MM.1S (cell line): ENCODE measurements around the gene ACTR2.
A peak's percentile ranks its signal among the peaks of the same experiment; 100 is the strongest.
"Not testable (repeated sequence)": the region's sequence is repeated elsewhere in the genome, so short reads cannot be mapped to it uniquely, and the experiment has no call there.

Experiments used
- DNase-seq: peaks from one replicate; pipeline ENCODE4 v3.0.0-alpha.2; 2015
- H2AFZ ChIP-seq: fragments of 300-600 bp; sonication (generic); 2 replicates; pipeline ENCODE4 v1.6.0; 2016; ENCODE audit warnings: antibody characterized with exemption, low read length
- H3F3A ChIP-seq: fragments of 300-600 bp; sonication (generic); 2 replicates; pipeline ENCODE4 v1.6.1; 2016; ENCODE audit warnings: mild to moderate bottlenecking, antibody characterized with exemption, low read length, moderate library complexity, mixed read lengths; ENCODE audit not compliant: insufficient read depth
- H3K27ac ChIP-seq: fragments of 300-600 bp; sonication (generic); 2 replicates; pipeline ENCODE4 v1.5.1; 2016; ENCODE audit warnings: mild to moderate bottlenecking, low read length
- H3K27me3 ChIP-seq: fragments of 300-600 bp; sonication (generic); replicated peaks from 2 replicates; pipeline ENCODE4 v1.6.0; 2016; ENCODE audit warnings: low read length; ENCODE audit not compliant: insufficient read depth
- H3K36me3 ChIP-seq: fragments of 300-600 bp; sonication (generic); replicated peaks from 2 replicates; pipeline ENCODE4 v1.6.1; 2016; ENCODE audit warnings: mild to moderate bottlenecking, low read length, mixed read lengths; ENCODE audit not compliant: insufficient read depth
- H3K4me1 ChIP-seq: fragments of 300-600 bp; sonication (generic); 2 replicates; pipeline ENCODE4 v1.6.1; 2016; ENCODE audit warnings: low read length, mixed read lengths
- H3K4me2 ChIP-seq: fragments of 300-600 bp; sonication (generic); 2 replicates; pipeline ENCODE4 v1.6.0; 2016; ENCODE audit warnings: low read depth, low read length
- H3K4me3 ChIP-seq: fragments of 300-600 bp; sonication (generic); 2 replicates; pipeline ENCODE4 v1.5.1; 2016; ENCODE audit warnings: low read length, mixed read lengths
- H3K79me2 ChIP-seq: fragments of 300-600 bp; sonication (generic); 2 replicates; pipeline ENCODE4 v1.6.1; 2016; ENCODE audit warnings: mixed run types, low read length, mixed read lengths
- H3K9ac ChIP-seq: fragments of 300-600 bp; sonication (generic); 2 replicates; pipeline ENCODE4 v1.6.1; 2016; ENCODE audit warnings: low read length, mixed read lengths
- H3K9me2 ChIP-seq: fragments of 300-600 bp; sonication (generic); replicated peaks from 2 replicates; pipeline ENCODE4 v1.6.1; 2016; ENCODE audit warnings: mild to moderate bottlenecking, low read length, mixed read lengths; ENCODE audit not compliant: insufficient read depth
- H3K9me3 ChIP-seq: fragments of 300-600 bp; sonication (generic); replicated peaks from 2 replicates; pipeline ENCODE4 v1.6.1; 2016; ENCODE audit warnings: mild to moderate bottlenecking, low read length, mixed read lengths; ENCODE audit not compliant: insufficient read depth
- H4K20me1 ChIP-seq: fragments of 300-600 bp; sonication (generic); 2 replicates; pipeline ENCODE4 v1.6.1; 2016; ENCODE audit warnings: mild to moderate bottlenecking, low read length, moderate library complexity, mixed read lengths; ENCODE audit not compliant: insufficient read depth
- EZH2 ChIP-seq: fragments of 300-600 bp; sonication (generic); optimal IDR thresholded peaks from 2 replicates; pipeline ENCODE3; 2017; ENCODE audit warnings: low read depth, mild to moderate bottlenecking, antibody characterized with exemption, low read length, mixed read lengths
- EZH2phosphoT487 ChIP-seq: fragments of 300-600 bp; sonication (generic); IDR thresholded peaks from 2 replicates; pipeline ENCODE4 v1.6.1; 2018; ENCODE audit warnings: antibody characterized with exemption, low read length
- TF ChIP-seq, protein P1 (sequence below): fragments of 300-600 bp; sonication (generic); IDR thresholded peaks from 2 replicates; pipeline ENCODE4 v1.5.1; 2016; ENCODE audit warnings: antibody characterized with exemption, low read length, mixed read lengths

The ACTR2 gene

DNA sequence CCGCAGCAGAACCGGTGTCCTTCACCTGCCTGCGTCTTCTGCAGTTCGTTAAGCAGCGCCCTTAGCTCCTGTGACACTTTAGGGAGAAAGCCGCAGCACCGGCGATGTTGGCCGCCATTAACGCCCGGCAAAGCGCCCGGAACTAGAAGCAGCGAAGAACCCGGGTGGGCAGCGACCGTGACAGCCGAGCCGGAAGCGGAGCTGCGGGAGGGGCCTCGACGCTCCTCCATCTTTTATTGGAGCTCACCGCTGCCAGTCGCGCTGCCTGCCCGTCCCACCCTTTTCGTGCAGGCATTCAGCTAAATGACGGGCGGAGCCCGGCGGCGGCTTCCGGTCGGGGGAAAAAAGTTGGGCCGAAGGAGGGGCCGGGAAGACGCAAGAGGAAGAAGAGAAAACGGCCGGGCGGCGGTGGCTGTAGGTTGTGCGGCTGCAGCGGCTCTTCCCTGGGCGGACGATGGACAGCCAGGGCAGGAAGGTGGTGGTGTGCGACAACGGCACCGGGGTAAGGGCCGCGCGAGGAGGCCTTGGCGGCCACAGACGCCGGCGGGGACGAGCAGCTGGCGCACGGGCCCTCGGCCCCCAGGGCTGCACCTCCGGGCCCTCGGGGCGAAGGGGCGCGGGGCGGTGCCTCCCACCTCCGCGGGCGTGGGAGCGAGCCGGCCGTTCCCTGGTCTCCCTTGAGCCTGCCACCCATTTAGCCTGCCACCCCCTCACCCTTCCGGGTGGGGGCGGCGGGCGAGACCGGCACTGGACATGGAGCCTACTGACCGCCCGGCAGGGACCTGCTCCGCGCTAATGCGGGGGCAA, at the start of gene ACTR2:
Gene ACTR2, plus strand, starts transcription at position 376 of the 807 bp plus-strand sequence. Its CDS starts 79 bp downstream, at position 455.
- Histone ChIP-seq H3K79me2 (peaks cover 67% of the 10 kb centered on the region), H3K9me3 (no peaks in the 10 kb centered on the region), H3K9me2 (no peaks in the 10 kb centered on the region), H3K4me1 (peaks cover 7% of the 10 kb centered on the region; the same call in 1 of the 2 replicates), H3K27ac (peak within 1 kb of the TSS; percentile 86), H3K27me3 (no peaks in the 10 kb centered on the region), H3F3A (peaks cover 10% of the 10 kb centered on the region), H4K20me1 (peaks cover 4% of the 10 kb centered on the region), H3K36me3 (no peaks in the 10 kb centered on the region; the same call in 1 of the 2 replicates), H3K9ac (peak within 1 kb of the TSS; percentile 88), H2AFZ (peak within 1 kb of the TSS; percentile 86), H3K4me2 (peak within 1 kb of the TSS; percentile 85), H3K4me3 (peak within 1 kb of the TSS; percentile 92)
- DNase-seq = peak; percentile 97
- TF ChIP-seq EZH2 (no peak), EZH2phosphoT487 (no peak)
- TF ChIP-seq, protein P1, sequence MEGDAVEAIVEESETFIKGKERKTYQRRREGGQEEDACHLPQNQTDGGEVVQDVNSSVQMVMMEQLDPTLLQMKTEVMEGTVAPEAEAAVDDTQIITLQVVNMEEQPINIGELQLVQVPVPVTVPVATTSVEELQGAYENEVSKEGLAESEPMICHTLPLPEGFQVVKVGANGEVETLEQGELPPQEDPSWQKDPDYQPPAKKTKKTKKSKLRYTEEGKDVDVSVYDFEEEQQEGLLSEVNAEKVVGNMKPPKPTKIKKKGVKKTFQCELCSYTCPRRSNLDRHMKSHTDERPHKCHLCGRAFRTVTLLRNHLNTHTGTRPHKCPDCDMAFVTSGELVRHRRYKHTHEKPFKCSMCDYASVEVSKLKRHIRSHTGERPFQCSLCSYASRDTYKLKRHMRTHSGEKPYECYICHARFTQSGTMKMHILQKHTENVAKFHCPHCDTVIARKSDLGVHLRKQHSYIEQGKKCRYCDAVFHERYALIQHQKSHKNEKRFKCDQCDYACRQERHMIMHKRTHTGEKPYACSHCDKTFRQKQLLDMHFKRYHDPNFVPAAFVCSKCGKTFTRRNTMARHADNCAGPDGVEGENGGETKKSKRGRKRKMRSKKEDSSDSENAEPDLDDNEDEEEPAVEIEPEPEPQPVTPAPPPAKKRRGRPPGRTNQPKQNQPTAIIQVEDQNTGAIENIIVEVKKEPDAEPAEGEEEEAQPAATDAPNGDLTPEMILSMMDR = no peak

DNA sequence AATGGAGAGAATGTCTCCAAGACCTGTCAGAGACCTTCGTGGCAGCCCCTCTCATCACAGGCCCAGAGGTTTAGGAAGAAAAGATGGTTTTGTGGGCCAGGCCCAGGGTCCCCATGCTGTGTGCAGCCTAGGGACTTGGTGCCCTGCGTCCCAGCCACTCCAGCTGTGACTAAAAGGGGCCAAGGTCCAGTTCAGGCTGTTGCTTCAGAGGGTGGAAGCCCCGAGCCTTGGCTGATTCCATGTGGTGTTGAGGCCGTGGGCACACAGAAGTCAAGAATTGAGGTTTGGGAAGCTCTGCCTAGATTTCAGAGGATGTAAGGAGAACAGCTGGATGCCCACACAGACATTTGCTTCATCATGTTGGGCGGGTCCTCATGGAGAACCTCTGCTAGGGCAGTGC, 45.1 kb upstream of the ACTR2 start:
- Histone ChIP-seq H3K4me2 (no peak overlapping the region), H2AFZ (no peak overlapping the region), H3K4me3 (no peak overlapping the region), H3K9ac (no peak overlapping the region), H3K9me3 (no peaks in the 10 kb centered on the region), H3K4me1 (no peaks in the 10 kb centered on the region; the same call in 1 of the 2 replicates), H3F3A (no peaks in the 10 kb centered on the region), H3K27me3 (no peaks in the 10 kb centered on the region), H4K20me1 (no peaks in the 10 kb centered on the region), H3K27ac (no peak overlapping the region), H3K36me3 (no peaks in the 10 kb centered on the region), H3K9me2 (no peaks in the 10 kb centered on the region), H3K79me2 (no peaks in the 10 kb centered on the region)
- TF ChIP-seq, protein P1 = no peak
- TF ChIP-seq EZH2 = no peak
- TF ChIP-seq EZH2phosphoT487 = no peak
- no peak for DNase-seq

DNA sequence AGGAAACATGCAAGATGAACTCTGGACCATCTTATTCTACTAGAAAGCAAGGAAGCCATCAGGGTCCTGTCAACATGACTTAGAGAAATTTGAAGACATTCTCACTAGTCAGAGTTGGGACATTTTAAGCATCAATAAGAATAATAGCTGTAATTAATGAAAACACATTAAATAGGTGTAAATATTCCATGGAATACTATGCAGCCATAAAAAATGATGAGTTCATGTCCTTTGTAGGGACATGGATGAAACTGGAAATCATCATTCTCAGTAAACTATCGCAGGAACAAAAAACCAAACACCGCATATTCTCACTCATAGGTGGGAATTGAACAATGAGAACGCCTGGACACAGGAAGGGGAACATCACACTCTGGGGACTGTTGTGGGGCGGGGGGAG, 44.2 kb upstream of the ACTR2 start:
- not testable (repeated sequence) for H3K27me3 ChIP-seq, H3F3A ChIP-seq, H3K4me2 ChIP-seq, H3K9me3 ChIP-seq, H4K20me1 ChIP-seq, H3K9ac ChIP-seq, H3K4me1 ChIP-seq, H3K9me2 ChIP-seq, H3K36me3 ChIP-seq, H3K27ac ChIP-seq, DNase-seq, H3K79me2 ChIP-seq, H3K4me3 ChIP-seq, H2AFZ ChIP-seq

DNA sequence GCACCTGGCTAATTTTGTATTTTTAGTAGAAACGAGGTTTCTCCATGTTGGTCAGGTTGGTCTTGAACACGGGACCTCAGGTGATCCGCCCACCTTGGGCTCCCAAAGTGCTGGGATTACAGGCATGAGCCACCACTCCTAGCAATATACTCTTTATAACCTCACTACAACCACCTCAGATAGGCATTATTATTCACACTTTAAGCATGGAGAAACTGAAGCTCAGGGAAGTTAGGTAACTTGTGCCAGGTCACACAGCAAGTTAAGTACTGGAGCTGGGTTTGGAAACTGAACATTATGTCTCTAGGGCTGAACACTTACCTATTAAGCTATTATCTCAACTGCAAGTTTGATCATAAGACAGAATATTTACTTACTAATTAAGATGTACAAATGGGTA, 42.6 kb upstream of the ACTR2 start:
- H3K9me3 ChIP-seq = no peaks in the 10 kb centered on the region
- H3K9me2 ChIP-seq = no peaks in the 10 kb centered on the region
- H3K27ac ChIP-seq = no peak overlapping the region
- H3K4me3 ChIP-seq = no peak overlapping the region
- no peaks in the 10 kb centered on the region; the same call in 1 of the 2 replicates for H3K4me1 ChIP-seq
- H3K79me2 ChIP-seq = no peaks in the 10 kb centered on the region
- H3K9ac ChIP-seq = no peak overlapping the region
- TF ChIP-seq EZH2phosphoT487 (no peak), EZH2 (no peak)
- TF ChIP-seq, protein P1 = no peak
- H3K36me3 ChIP-seq = no peaks in the 10 kb centered on the region
- H4K20me1 ChIP-seq = no peaks in the 10 kb centered on the region
- H3K4me2 ChIP-seq = no peak overlapping the region
- DNase-seq = no peak
- H2AFZ ChIP-seq = no peak overlapping the region
- H3F3A ChIP-seq = no peaks in the 10 kb centered on the region
- no peaks in the 10 kb centered on the region for H3K27me3 ChIP-seq
